DMS114 treated with DMSO at 0.1 percent for 48 hours (cell line): Measurements from ENCODE around the gene FHL1.

Source experiments
- DNase-seq: peaks from one replicate; lab custom pipeline; 2025; ENCODE audit not compliant: unreplicated experiment; lab: John Stamatoyannopoulos, UW

Gene FHL1

DNA sequence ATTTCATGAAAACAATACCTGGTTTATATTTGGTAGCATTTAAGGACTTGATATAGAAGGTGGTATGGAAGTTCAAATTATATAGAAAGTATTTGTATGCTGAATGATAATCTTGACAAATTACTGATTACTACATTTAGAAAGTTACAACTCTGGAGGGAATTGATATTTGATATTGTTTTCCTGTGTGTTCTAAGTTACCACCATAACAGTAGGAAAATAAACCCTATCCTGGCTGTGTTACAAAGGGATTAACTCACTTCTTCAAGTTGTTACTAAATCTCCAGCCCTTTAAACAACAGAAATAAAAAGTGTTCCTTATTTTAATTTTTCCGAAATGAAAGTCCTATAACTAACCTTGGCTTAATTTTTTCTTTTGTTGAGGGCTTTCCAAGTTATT lies 36.6 kb downstream of the FHL1 start:
- DNase-seq, result no peak

- no peak for DNase-seq
Measured at GRCh38 chrX:136185401-136186022, 38.2 kb downstream of the FHL1 start.

DNA sequence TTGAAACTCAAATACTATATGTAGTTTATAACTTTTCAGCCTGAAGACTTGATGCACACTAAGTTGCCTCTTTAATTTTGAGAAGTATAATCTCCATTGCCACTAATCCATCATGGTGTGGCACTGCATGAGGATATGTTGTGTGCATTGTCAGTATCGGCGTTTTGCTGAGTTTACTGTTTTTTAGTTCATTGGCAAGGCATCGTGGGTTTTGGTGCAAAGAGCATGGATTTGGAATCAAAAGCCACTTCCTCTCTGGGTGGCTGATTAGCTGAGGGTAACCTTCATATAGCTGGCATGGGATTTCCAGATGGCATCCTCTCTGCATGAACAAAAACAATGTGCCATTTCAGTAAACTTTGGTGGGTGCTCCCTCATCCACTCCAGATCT lies 38.7 kb downstream of the FHL1 start:
- no peak for DNase-seq

DNA sequence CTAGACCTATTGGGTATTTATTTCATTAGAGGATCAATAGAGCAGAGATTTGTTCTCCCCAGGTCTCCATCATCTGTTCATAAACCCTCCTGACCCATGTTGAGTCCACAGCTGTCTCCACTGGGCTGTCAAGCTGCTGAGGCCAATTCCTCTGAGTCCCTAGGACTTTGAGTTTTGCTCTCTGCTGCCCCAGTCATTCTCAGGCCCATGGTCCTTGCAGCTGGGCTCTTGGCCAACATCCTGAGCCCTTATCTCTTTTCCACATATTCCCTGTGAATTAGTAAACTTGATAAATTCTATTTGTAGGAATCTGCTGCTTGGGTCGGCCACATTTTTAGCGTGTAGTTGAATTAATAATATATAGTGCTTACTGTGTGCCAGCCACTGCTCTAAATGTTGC lies 41.9 kb downstream of the FHL1 start:
- DNase-seq, result no peak

- no peak for DNase-seq
Measured at GRCh38 chrX:136190038-136190713, 42.8 kb downstream of the FHL1 start.

DNA sequence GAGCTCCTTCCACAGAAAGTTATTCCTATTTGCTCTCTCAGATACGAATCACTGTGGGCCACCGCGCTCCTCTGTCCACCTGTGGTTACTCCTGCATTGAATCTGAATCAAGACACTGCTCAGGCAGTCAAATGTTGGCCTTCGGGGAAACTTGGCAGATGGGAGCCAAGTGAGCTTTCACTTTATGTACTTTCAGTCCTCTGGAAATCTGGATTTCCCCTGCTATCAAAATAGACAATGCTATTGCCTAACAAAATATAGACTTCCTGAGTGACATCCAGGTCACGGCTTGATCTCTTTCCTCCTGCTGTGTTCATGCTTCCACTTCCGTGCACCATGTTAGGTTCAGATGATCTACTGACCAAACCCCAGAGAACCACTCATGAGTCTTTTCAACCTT lies 43.8 kb downstream of the FHL1 start:
- no peak for DNase-seq

GRCh38 chrX:136192135-136192534 lies 44.8 kb downstream of the FHL1 start:
- no peak for DNase-seq

DNA sequence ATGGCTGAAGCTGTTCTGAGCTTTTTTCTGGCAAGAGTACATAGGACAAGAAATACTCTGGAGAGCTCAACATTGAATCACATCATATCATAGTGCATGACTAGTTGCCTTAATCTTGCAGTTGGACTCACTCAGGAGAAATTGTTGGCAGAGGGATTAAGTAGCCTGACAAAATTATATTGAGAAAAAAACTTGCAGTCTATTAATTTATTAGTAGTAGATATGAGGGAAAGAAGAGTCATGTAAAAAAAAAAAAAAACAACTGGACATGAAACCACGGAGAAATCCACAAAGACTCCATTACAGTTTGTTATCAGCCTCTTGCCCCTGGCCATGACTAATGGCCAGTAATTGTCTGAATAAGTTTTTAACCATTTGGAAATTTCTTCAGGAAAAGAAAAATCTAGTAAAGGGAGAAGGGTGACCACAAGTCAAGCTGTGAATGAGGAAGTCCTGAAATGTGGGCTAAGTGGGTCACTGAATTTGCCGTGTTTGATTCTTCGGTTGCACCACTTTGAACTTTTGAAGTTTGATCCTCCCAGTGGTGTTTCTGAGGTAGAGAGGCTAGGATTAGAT lies 45.6 kb downstream of the FHL1 start:
- no peak for DNase-seq

DNA sequence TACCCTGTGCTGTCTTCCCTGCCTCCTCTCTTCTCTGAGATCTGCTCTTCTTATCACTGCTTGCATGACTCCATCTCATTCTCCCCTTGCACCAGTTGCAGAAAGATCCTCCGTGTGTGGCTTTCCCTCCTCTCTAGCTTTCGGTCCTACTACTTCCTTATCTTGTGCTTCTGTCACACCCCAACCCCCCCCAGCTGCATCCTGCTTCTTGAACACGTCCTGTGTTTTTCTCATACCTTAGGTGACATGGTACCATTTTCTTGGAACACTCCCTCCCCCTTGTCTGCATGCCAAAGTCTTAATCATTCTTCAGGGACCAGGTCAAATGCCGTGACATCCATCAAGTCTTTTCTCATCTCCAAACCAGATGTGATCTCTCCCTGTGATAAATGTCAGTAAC lies 46.4 kb downstream of the FHL1 start:
- DNase-seq, result no peak

DNA sequence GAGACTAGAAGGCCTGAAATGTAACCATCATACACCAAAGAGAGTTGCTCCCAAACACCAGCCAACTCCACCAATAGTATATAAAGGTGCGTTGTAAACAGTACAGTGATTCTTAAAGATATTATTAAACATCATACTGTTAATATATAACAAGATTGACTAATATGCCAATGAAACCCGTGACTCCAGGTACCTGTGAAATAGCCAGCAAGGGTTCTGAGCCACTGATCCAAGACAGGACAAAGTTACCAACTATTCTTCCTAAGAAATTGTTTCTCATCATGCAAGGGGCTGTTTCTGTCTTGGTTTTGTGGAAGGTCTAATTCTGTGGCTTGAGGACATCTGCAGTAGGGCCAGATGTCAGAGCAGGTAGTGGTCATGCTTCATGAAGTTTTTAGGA lies 47.2 kb downstream of the FHL1 start:
- DNase-seq, result no peak

DNA sequence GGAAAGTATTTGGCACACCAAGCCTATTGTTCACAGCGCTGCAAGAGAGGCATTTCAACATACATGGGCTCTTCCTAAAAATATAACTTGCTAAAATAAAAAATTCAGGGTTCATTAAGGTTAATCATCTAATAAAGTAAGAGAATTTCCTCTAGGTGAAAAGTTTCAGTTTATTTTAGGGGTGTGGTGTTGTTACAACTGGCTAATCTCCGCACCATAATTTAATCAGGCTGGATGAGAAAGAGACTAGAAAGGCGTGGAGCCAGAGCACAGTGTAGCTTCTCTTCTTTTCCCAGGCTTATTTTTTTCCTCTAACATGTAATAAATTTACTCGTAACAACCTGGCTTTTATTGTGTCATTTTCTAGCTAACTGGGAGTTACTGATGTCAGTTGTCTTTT lies 47.9 kb downstream of the FHL1 start:
- no peak for DNase-seq

GRCh38 chrX:136196691-136197155 lies 49.4 kb downstream of the FHL1 start:
- DNase-seq, result no peak

GRCh38 chrX:136198010-136198409 lies 50.7 kb downstream of the FHL1 start:
- DNase-seq, result no peak

GRCh38 chrX:136198678-136199243 lies 51.4 kb downstream of the FHL1 start:
- DNase-seq, result no peak

DNA sequence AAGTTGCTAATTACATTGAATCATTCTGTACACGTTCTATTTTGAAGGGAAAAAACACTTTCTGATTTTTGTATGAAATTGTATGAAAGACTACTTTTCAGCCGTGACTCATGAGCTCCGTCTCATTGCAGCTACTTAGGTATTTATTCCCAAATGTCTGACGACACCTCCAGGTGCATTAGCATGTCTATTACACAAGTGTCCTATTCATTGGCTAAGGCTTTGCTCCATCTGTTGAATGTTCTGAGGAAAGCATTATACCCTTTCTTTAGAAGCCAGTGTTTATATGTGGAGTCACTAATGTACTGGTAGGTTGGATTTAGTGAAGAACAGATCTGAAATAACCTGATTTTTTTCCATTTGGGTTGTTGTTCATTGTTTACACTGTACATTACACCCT lies 52.0 kb downstream of the FHL1 start:
- DNase-seq, result no peak

GRCh38 chrX:136200466-136200865 lies 53.1 kb downstream of the FHL1 start:
- DNase-seq, result peak; percentile 2

- no peak for DNase-seq
Measured at GRCh38 chrX:136201601-136202000, 54.3 kb downstream of the FHL1 start.

DNA sequence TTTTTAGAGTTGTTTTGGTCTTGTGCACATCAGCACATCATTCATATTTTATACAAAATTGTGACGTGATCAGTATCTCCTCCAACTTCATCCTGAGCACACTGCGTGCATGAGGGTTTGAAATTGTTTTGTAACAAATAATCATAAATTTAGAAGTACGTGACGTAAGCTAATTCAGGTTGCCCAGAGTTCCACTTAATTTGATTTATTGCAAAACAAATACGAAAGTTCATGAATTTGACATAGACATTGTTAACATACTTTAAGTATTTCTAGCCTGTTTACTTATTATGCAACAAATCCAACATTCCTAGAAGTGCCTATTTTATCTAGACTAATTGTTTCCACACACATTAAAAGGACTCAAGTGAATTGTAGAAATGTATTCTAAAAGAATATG lies 55.6 kb downstream of the FHL1 start:
- no peak for DNase-seq

GRCh38 chrX:136203438-136203837 lies 56.1 kb downstream of the FHL1 start:
- no peak for DNase-seq

- DNase-seq, result no peak
Measured at GRCh38 chrX:136203951-136204350, 56.6 kb downstream of the FHL1 start.

- no peak for DNase-seq
Measured at GRCh38 chrX:136204571-136204970, 57.2 kb downstream of the FHL1 start.

DNA sequence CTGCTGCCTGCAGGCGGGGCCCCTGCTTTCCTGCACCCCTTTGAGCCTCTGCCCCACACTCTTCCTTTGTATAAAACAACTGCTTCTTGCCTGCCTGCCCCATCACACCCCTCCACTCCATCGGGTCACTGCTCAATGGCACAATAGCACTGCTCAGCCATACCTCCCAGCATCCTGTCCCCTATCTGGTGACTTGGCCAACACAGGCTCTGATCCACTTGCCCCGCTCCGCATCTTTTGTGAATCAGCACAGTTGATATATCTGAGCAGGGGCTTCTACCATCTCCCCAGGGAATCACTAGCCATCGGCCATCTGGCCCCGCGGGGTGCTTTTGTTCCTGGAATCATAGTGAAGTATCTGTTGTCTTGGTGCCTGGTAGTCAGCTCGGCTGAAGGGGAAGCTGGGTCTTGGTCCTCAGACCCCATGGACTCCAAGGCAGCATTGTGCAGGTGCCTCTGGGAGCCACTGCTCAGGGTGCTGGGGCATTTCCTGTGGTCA lies 58.6 kb downstream of the FHL1 start:
- no peak for DNase-seq
